GM12801 (cell line): ENCODE results near the gene ADGRD1.

Source experiments
- TF ChIP-seq, protein P1 (sequence below): IDR thresholded peaks from one replicate; pipeline ENCODE4 v1.5.1; 2011; ENCODE audit warnings: control low read depth; ENCODE audit not compliant: insufficient read length; ENCODE audit errors: extremely low read depth

The ADGRD1 gene

DNA sequence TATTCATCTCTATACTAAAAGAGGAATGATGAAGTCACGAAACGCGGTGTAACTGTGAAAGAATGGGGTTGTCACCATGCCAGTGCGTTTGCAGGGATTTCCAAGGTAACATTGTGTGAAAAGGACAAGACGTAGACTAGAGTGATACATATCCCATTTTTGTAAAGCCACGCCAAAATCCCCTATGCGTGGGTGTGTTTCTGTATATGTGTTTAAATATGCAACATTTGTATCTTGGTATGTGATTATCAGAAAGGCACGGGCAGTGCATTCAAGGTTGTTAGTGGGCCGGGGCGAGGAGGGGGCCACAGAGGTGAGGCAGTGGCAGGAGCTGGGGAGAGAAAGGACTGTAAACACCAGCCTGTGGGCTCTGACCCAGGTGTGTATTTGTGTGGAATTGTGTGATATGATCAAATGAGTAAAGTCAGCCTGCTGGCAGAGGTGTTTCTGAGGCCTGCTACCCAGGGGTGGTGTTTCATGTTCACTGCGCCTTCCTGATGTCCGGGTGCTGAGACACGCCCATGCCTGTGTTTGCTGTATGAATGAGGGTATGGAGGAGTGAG, 137.8 kb downstream of the ADGRD1 start:
- TF ChIP-seq, protein P1, sequence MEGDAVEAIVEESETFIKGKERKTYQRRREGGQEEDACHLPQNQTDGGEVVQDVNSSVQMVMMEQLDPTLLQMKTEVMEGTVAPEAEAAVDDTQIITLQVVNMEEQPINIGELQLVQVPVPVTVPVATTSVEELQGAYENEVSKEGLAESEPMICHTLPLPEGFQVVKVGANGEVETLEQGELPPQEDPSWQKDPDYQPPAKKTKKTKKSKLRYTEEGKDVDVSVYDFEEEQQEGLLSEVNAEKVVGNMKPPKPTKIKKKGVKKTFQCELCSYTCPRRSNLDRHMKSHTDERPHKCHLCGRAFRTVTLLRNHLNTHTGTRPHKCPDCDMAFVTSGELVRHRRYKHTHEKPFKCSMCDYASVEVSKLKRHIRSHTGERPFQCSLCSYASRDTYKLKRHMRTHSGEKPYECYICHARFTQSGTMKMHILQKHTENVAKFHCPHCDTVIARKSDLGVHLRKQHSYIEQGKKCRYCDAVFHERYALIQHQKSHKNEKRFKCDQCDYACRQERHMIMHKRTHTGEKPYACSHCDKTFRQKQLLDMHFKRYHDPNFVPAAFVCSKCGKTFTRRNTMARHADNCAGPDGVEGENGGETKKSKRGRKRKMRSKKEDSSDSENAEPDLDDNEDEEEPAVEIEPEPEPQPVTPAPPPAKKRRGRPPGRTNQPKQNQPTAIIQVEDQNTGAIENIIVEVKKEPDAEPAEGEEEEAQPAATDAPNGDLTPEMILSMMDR = no peak

DNA sequence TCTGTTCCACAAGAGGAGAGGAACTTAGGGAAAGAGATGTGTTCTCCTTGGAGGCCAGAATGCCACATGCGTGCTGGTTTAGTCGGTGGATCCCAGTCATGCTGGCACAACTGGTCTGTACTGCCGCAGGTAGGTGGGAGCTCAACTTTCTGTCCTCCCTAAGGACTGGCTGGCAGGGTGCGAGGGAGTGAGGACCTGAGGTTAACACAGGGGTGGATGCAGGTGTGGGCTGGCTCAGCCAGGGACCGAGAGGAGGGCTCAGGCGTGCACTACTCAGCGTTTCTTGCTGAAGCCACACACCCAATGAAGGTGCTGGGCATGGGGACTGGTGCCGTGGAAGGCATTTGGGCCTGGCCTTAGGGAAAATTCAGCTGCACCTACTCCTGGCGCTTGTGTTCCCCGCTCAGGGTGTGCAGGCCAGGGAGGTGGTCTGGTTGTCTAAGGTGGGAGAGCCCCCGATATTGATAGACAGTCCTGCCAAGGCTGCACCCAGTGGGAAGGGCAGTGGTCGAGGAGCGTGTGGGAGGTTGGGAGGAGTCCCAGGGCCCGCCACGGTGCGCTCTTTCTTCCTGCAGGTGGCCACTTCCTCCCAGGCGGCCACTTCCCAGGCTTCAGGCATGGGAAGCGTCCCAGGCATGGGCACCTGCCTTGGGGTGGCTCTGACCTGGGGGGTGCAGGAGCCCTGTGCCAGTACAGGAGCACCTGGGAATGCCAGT, 138.4 kb downstream of the ADGRD1 start:
- TF ChIP-seq, protein P1 = no peak

GRCh38 chr12:131092901-131093603, 139.3 kb downstream of the ADGRD1 start:
- TF ChIP-seq, protein P1 = no peak

GRCh38 chr12:131093604-131093955, 139.9 kb downstream of the ADGRD1 start:
- TF ChIP-seq, protein P1 = no peak

DNA sequence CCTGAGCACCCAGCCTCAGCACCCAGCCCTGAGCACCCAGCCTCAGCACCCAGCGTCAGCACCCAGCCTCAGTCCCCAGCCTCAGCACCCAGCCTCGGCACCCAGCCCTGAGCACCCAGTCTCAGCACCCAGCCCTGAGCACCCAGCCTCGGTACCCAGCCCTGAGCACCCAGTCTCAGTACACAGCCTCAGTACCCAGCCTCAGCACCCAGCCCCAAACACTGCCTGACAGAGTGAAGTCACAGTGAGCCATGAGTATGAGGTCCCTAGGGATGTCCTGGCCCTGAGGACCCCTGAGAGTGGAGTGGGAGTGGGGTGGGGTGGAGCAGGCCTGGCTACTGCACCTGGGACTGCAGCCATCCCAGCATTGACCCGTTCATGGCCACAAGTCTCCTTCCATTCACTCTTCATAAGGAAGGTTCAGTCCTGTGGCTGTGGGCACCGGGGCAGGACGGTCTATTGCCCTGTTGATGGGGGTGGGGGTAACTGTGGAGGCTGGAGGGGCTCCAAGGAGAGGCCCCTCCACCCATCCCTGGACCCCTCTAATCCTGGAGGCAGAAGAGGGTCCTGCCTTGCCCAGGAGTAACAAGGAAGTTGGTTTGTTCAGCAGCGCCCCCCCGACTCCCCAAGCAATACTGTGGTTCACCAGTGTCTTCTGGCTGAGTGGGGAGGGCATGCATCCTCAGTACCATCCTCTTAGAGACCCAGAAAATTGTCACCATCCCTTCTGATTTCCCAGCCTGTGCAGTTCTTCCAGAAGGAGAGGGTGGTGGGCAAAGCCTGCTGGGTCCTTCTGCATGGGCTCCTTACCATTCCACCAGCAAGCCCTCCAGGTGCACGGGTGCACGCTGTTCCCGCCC, 140.5 kb downstream of the ADGRD1 start:
- TF ChIP-seq, protein P1 = no peak

- TF ChIP-seq, protein P1 = no peak
Measured at GRCh38 chr12:131094831-131095805, 141.4 kb downstream of the ADGRD1 start.
